OCI-LY3 (cell line): ENCODE data around the gene MYL3.

Source experiments
- H2AFZ ChIP-seq: fragments of 200-600, 300-600 bp; shearing (Covaris generic); 2 replicates; pipeline ENCODE4 v1.6.0; 2014; ENCODE audit warnings: antibody characterized with exemption, low read depth, low read length
- H3K27ac ChIP-seq: fragments of 200-600, 300-600 bp; sonication (generic); 2 replicates; pipeline ENCODE4 v1.5.1; 2014; ENCODE audit warnings: mild to moderate bottlenecking, low read length, moderate library complexity, mixed read lengths
- H3K27me3 ChIP-seq: fragments of 200-600, 300-600 bp; sonication (generic); 2 replicates; pipeline ENCODE4 v1.6.1; 2014; ENCODE audit warnings: low read depth, low read length, mixed read lengths
- H3K36me3 ChIP-seq: fragments of 200-600, 300-600 bp; sonication (generic); replicated peaks from 2 replicates; pipeline ENCODE3; 2014; ENCODE audit warnings: low read depth, low read length, mixed read lengths
- H3K4me1 ChIP-seq: fragments of 300-600, 200-600 bp; sonication (generic); 2 replicates; pipeline ENCODE4 v1.6.1; 2014; ENCODE audit warnings: low read length, mixed read lengths
- H3K4me2 ChIP-seq: fragments of 200-600, 300-600 bp; sonication (generic); 2 replicates; pipeline ENCODE4 v1.6.1; 2014; ENCODE audit warnings: low read length, mixed read lengths
- H3K4me3 ChIP-seq: fragments of 300-600, 200-600 bp; sonication (generic); 2 replicates; pipeline ENCODE4 v1.5.1; 2014; ENCODE audit warnings: antibody characterized with exemption, mild to moderate bottlenecking, low read length, moderate library complexity
- H3K79me2 ChIP-seq: fragments of 300-600, 200-600 bp; shearing (Covaris generic); 2 replicates; pipeline ENCODE4 v1.6.1; 2014; ENCODE audit warnings: mild to moderate bottlenecking, low read length, mixed read lengths
- H3K9ac ChIP-seq: fragments of 300-600, 200-600 bp; shearing (Covaris generic); 2 replicates; pipeline ENCODE4 v1.6.0; 2014; ENCODE audit warnings: mild to moderate bottlenecking, low read length, moderate library complexity
- H3K9me3 ChIP-seq: fragments of 200-600, 300-600 bp; shearing (Covaris generic); 2 replicates; pipeline ENCODE4 v1.6.1; 2014; ENCODE audit warnings: low read length, mixed read lengths; ENCODE audit not compliant: insufficient read depth
- H4K20me1 ChIP-seq: fragments of 200-600, 300-600 bp; sonication (generic); 2 replicates; pipeline ENCODE4 v1.6.1; 2016; ENCODE audit warnings: low read length, mixed read lengths; ENCODE audit not compliant: insufficient read depth
- CTCF ChIP-seq: fragments of 200-600, 300-600 bp; sonication (generic); IDR thresholded peaks from 2 replicates; pipeline ENCODE4 v1.5.1; 2014; ENCODE audit warnings: antibody characterized with exemption, low read length, low read depth
- EZH2phosphoT487 ChIP-seq: fragments of 200-600 bp; shearing (Covaris generic); IDR thresholded peaks from 2 replicates; pipeline ENCODE4 v1.6.1; 2018; ENCODE audit warnings: antibody characterized with exemption, mixed run types, low read depth

The MYL3 gene

GRCh38 chr3:46857485-46858341 is 5.5 kb downstream of the MYL3 start:
- Histone ChIP-seq H3K4me3 (no peak overlapping the region), H3K9ac (no peak overlapping the region), H4K20me1 (no peaks in the 10 kb centered on the region), H3K4me2 (no peak overlapping the region), H3K9me3 (no peaks in the 10 kb centered on the region), H2AFZ (no peak overlapping the region), H3K27ac (no peak overlapping the region), H3K4me1 (no peaks in the 10 kb centered on the region), H3K36me3 (no peaks in the 10 kb centered on the region), H3K79me2 (no peaks in the 10 kb centered on the region), H3K27me3 (peaks cover 29% of the 10 kb centered on the region)
- TF ChIP-seq EZH2phosphoT487 (no peak), CTCF (no peak)

GRCh38 chr3:46856576-46857471 is 6.4 kb downstream of the MYL3 start:
- Histone ChIP-seq H3K79me2 (no peaks in the 10 kb centered on the region), H3K36me3 (no peaks in the 10 kb centered on the region), H2AFZ (no peak overlapping the region), H3K27ac (no peak overlapping the region), H3K4me3 (no peak overlapping the region), H3K9me3 (no peaks in the 10 kb centered on the region), H3K4me1 (no peaks in the 10 kb centered on the region), H3K27me3 (peaks cover 29% of the 10 kb centered on the region), H3K9ac (no peak overlapping the region), H4K20me1 (no peaks in the 10 kb centered on the region), H3K4me2 (no peak overlapping the region)
- TF ChIP-seq CTCF, result no peak
- TF ChIP-seq EZH2phosphoT487, result no peak

DNA sequence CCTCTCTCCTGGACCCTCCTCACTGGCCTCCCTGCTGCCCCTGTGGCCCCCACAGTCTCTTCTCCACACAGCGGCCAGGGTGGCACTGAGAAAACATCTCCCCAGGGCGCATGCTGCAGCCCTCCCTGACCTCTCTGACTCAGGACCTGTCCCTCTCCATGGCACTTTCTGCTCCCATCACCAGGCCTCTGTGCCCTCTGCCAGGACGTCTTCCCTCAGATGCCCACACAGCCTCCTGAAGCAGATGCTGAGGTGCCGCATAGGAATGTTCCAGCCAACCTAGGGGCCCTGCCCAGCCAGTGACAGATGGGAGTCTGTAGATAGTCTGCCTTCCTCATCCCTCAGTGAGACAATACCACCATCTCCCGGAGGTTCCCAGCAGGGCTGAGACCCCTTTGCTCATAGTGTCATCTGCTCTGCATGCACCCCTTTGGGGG is 8.7 kb downstream of the MYL3 start:
- Histone ChIP-seq H3K27me3 (peaks cover 29% of the 10 kb centered on the region), H3K9me3 (no peaks in the 10 kb centered on the region), H3K4me1 (no peaks in the 10 kb centered on the region), H3K36me3 (no peaks in the 10 kb centered on the region), H2AFZ (no peak overlapping the region), H4K20me1 (no peaks in the 10 kb centered on the region), H3K79me2 (no peaks in the 10 kb centered on the region), H3K4me3 (no peak overlapping the region), H3K4me2 (no peak overlapping the region), H3K27ac (no peak overlapping the region), H3K9ac (no peak overlapping the region)
- peak; percentile 24 for TF ChIP-seq CTCF
- TF ChIP-seq EZH2phosphoT487, result no peak
